LNCAP (cell line): ENCODE results near the gene SDSL.

Experiments
- TF ChIP-seq, protein P1 (sequence below): fragments of 450-650 bp; IDR thresholded peaks from 2 replicates; pipeline ENCODE4 v1.5.1; 2017; ENCODE audit warnings: mild to moderate bottlenecking

SDSL gene

GRCh38 chr12:113425960-113426453, 3.8 kb downstream of the SDSL start:
- TF ChIP-seq, protein P1, sequence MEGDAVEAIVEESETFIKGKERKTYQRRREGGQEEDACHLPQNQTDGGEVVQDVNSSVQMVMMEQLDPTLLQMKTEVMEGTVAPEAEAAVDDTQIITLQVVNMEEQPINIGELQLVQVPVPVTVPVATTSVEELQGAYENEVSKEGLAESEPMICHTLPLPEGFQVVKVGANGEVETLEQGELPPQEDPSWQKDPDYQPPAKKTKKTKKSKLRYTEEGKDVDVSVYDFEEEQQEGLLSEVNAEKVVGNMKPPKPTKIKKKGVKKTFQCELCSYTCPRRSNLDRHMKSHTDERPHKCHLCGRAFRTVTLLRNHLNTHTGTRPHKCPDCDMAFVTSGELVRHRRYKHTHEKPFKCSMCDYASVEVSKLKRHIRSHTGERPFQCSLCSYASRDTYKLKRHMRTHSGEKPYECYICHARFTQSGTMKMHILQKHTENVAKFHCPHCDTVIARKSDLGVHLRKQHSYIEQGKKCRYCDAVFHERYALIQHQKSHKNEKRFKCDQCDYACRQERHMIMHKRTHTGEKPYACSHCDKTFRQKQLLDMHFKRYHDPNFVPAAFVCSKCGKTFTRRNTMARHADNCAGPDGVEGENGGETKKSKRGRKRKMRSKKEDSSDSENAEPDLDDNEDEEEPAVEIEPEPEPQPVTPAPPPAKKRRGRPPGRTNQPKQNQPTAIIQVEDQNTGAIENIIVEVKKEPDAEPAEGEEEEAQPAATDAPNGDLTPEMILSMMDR: no peak

GRCh38 chr12:113427882-113428281, 5.7 kb downstream of the SDSL start:
- TF ChIP-seq, protein P1: no peak

GRCh38 chr12:113428482-113428881, 6.3 kb downstream of the SDSL start:
- TF ChIP-seq, protein P1: no peak

DNA sequence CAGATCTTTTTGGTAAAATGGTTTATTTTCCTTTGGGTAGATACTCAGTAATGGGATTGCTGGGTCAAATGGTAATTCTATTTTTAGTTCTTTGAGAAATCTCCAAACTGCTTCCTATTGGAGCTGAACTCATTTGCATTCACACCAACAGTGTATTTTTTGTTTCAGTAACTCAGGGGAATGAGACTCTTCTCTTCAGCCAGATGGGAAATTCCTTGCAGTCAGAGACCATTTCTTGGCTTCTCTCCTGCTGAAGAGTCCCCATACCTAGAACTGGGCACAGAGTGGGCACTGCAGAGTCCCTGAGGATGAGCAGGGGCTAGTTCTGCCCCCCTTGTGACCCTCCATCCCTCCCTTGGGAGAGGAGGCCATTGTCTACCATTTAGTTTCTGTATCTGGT, 10.8 kb downstream of the SDSL start:
- TF ChIP-seq, protein P1: no peak

- TF ChIP-seq, protein P1: no peak
Observed at GRCh38 chr12:113435367-113435766, 13.2 kb downstream of the SDSL start.

DNA sequence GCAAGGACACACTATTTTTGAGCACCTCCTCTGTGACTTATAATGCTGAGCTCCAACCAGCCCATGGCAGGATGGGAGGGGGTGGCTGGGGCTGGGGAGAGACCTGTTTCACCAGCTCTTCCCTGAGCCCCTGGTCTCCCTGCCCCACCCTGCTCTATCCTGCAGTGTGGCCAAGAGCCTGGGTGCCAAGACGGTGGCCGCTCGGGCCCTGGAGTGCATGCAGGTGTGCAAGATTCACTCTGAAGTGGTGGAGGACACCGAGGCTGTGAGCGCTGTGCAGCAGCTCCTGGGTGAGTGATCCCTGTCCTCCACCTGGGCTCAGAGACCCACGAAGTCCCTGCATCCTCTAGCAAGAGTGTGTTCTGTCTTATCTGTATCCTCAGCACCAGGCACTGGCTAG, 14.4 kb downstream of the SDSL start:
- TF ChIP-seq, protein P1: no peak

DNA sequence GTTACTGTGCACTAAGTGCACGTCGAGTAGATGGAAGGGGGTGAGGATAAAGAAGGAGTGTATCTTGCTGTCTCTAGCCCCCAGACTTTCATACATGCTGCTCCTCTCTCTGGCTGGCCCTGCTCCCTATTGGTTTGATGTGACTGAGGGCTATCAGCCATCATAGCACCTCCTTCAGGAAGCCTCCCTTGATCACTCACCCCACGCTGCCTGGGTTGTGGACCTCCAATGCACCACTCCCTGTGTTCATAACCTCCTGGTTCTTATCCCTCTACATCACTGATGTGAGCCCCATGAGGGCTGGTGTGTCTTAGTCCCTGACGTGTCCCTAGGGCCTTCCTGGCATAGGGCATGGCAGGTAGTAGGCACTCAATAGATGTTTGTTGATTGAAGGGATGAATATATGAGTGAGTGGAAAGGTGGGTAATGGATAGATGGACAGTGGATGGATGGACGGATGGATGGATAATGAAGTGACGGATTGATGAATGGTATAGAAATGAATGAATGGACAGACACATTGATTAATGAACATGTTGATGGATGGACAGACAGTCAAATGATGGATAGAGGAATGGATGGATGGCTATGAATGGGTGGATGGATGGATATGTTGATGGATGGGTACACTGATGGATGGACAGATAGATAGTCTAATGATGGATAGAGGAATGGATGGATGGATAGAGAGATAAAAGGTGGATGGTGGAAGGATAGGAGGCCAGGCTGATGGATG, 15.0 kb downstream of the SDSL start:
- TF ChIP-seq, protein P1: no peak

- TF ChIP-seq, protein P1: no peak
Observed at GRCh38 chr12:113437729-113438100, 15.5 kb downstream of the SDSL start.
